ENCODE results near the gene DCST1. TPM values are rescaled to one million over a fixed set of nuclear protein-coding genes. Genes with fewer than 3 reads are reported as not detected.
A peak's percentile ranks its signal among the peaks of the same experiment; 100 is the strongest.

The DCST1 gene
- total RNA-seq, 1 donor from 2014 or later = not detected

- peaks cover 25% of the 10 kb centered on the region for H3K4me1 Mint-ChIP-seq (ENCODE audit: unreplicated experiment)
- H3K9me3 Mint-ChIP-seq (ENCODE audit: unreplicated experiment) = no peaks in the 10 kb centered on the region
- H3K27me3 Mint-ChIP-seq (ENCODE audit: unreplicated experiment) = peaks cover 31% of the 10 kb centered on the region
- H3K4me3 Mint-ChIP-seq (ENCODE audit: unreplicated experiment) = peak overlapping the region; percentile 92
- peaks cover 14% of the 10 kb centered on the region for H3K36me3 Mint-ChIP-seq (ENCODE audit: low read depth, unreplicated experiment)
- DNase-seq (ENCODE audit: low spot score) = peak; percentile 95
- H3K27ac Mint-ChIP-seq (ENCODE audit: unreplicated experiment) = peak overlapping the region; percentile 82
- TF ChIP-seq, protein P1, sequence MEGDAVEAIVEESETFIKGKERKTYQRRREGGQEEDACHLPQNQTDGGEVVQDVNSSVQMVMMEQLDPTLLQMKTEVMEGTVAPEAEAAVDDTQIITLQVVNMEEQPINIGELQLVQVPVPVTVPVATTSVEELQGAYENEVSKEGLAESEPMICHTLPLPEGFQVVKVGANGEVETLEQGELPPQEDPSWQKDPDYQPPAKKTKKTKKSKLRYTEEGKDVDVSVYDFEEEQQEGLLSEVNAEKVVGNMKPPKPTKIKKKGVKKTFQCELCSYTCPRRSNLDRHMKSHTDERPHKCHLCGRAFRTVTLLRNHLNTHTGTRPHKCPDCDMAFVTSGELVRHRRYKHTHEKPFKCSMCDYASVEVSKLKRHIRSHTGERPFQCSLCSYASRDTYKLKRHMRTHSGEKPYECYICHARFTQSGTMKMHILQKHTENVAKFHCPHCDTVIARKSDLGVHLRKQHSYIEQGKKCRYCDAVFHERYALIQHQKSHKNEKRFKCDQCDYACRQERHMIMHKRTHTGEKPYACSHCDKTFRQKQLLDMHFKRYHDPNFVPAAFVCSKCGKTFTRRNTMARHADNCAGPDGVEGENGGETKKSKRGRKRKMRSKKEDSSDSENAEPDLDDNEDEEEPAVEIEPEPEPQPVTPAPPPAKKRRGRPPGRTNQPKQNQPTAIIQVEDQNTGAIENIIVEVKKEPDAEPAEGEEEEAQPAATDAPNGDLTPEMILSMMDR (IDR thresholded peaks at IDR 0.05; ENCODE audit: unreplicated experiment) = peak; percentile 79
Observed at GRCh38 chr1:155084722-155085503, 51.3 kb downstream of the DCST1 start.

DNA sequence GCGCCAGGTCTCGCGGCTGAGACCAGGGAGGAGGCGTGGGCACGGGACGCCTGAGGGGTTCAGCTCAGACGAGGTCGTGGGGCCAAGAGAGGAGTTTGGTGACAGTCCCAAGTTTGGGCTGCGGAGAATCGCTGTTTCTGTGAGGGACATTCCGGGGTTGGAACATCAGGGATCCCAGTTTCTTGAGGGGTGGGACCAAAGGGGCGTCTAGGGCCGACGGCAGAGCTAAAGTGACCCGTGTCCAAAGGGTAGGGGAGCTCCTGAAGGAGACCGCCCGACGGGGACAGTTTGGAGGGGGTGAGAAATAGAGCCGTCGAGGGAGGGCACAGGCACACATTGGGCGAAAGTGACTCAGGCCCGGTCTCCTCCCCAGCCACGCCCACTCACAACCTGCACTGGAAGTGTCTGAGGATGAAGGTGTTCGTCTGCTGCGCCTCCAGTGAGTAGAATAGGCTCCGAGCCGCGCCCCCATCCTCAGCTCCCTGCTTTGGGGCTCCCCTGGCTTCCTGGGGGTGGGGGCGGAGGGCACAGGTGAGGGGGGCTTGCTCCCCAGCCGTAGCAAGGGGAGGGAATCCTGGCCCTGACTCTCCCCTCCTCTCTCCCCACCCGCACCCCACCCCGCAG, 52.0 kb downstream of the DCST1 start:
- Mint-ChIP-seq H3K27me3 (ENCODE audit: unreplicated experiment) (peaks cover 30% of the 10 kb centered on the region), H3K9me3 (ENCODE audit: unreplicated experiment) (no peaks in the 10 kb centered on the region), H3K4me3 (ENCODE audit: unreplicated experiment) (peak overlapping the region; percentile 92), H3K27ac (ENCODE audit: unreplicated experiment) (no peak overlapping the region), H3K36me3 (ENCODE audit: low read depth, unreplicated experiment) (peaks cover 14% of the 10 kb centered on the region), H3K4me1 (ENCODE audit: unreplicated experiment) (peaks cover 25% of the 10 kb centered on the region)
- DNase-seq (ENCODE audit: low spot score) = no peak
- TF ChIP-seq, protein P1 (IDR thresholded peaks at IDR 0.05; ENCODE audit: unreplicated experiment) = no peak

- Mint-ChIP-seq H3K27me3 (ENCODE audit: unreplicated experiment) (peaks cover 26% of the 10 kb centered on the region), H3K4me3 (ENCODE audit: unreplicated experiment) (no peak overlapping the region), H3K4me1 (ENCODE audit: unreplicated experiment) (peaks cover 24% of the 10 kb centered on the region), H3K27ac (ENCODE audit: unreplicated experiment) (no peak overlapping the region), H3K9me3 (ENCODE audit: unreplicated experiment) (no peaks in the 10 kb centered on the region), H3K36me3 (ENCODE audit: low read depth, unreplicated experiment) (peaks cover 13% of the 10 kb centered on the region)
- peak; percentile 82 for DNase-seq (ENCODE audit: low spot score)
- TF ChIP-seq, protein P1 (IDR thresholded peaks at IDR 0.05; ENCODE audit: unreplicated experiment) = peak; percentile 99
Observed at GRCh38 chr1:155086128-155086741, 52.6 kb downstream of the DCST1 start.

- H3K4me3 Mint-ChIP-seq (ENCODE audit: unreplicated experiment) = peak overlapping the region; percentile 70
- DNase-seq (ENCODE audit: low spot score) = no peak
Observed at GRCh38 chr1:155086856-155087535, 53.4 kb downstream of the DCST1 start.

More at GRCh38 chr1:155086856-155087535, 53.4 kb downstream of the DCST1 start:
- peaks cover 20% of the 10 kb centered on the region for H3K4me1 Mint-ChIP-seq (ENCODE audit: unreplicated experiment)
- peaks cover 22% of the 10 kb centered on the region for H3K27me3 Mint-ChIP-seq (ENCODE audit: unreplicated experiment)
- TF ChIP-seq, protein P1 (IDR thresholded peaks at IDR 0.05; ENCODE audit: unreplicated experiment) = no peak
- no peak overlapping the region for H3K27ac Mint-ChIP-seq (ENCODE audit: unreplicated experiment)
- H3K36me3 Mint-ChIP-seq (ENCODE audit: low read depth, unreplicated experiment) = peaks cover 9% of the 10 kb centered on the region
- no peaks in the 10 kb centered on the region for H3K9me3 Mint-ChIP-seq (ENCODE audit: unreplicated experiment)
